ENCODE data around the gene PGAM2.

- no peak for TF ChIP-seq CTCF (IDR thresholded peaks at IDR 0.05)
- TF ChIP-seq POLR2A (IDR thresholded peaks at IDR 0.05), result no peak
Observed at GRCh38 chr7:44103566-44103922, 38.2 kb upstream of the PGAM2 start.
